ENCODE data around the gene DUSP1. TPM values are rescaled to one million over a fixed set of nuclear protein-coding genes. Genes with fewer than 3 reads are reported as not detected.

The DUSP1 gene
- total and polyA plus RNA-seq, 10 of the 15 experiments (the other 5 are each of a cell fraction or from before 2014, with no cell fraction given), result 1.4 to 6.2 (median 3.9) TPM

DNA sequence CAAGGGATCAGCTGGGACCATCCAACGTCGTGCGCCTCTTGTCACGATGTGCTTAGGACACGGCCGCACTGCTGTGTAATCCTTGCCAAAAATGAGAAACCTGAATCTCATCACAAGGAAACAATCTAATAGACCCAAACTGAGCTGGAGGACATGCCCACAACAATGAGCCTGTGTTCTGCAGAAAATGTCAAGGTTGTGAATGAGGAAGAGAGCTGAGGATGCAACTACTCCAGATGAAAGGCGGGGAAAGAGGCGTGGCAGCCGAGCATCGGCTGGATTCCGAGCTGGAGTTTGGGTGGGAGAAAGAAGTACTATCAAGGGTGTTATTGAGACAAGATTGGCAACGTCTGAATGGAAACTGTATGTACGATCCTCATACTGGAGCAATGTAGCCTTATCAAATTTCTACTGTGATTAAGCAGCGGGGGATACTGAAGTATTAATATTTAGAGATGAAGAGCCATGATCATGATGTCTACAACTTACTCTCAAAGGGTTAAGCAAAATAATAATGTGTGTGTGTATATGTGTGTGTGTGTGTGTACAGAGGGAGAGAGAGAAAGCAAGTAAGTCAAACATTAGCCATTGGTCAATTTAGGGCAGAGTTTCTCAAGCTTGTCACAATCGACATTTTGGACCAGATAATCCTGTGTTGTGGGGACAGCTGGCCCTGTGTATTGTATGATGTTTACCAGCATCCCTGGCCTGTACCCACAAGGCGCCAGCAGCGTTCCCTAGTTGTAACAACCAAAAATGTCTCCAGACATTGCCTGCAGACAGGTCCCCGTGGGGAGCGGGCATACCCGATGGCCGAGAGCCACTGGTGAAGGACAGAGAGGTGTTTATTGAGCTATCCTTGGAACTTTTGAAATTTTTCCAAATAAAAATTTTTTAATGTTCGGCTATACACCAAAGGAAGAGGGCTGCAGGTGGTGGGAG is 46.5 kb downstream of the DUSP1 start:
- in situ Hi-C loops (cut with MboI) (no loop called here), intact Hi-C loops (cut with micrococcal nuclease; ENCODE audit: unreplicated experiment) (no loop called here)
- Histone ChIP-seq H3K36me3 (ENCODE audit: control insufficient read depth in 2 of 2, insufficient read depth in 2 of 2, low read length in 1 of 2) (no peaks in the 10 kb centered on the region), H3K9ac (ENCODE audit: control insufficient read depth, insufficient read depth, low read length) (no peak overlapping the region), H2AFZ (ENCODE audit: control insufficient read depth, low read depth, low read length) (no peak overlapping the region), H3K27me3 (replicated peaks in 1 of 2; ENCODE audit: control insufficient read depth in 2 of 2, insufficient read depth in 2 of 2, low read length in 1 of 2) (no peaks in the 10 kb centered on the region; a peak in 1 of 4 replicates), H3K4me2 (ENCODE audit: control insufficient read depth, insufficient read depth) (no peak overlapping the region), H4K20me1 (ENCODE audit: control insufficient read depth, insufficient read depth) (no peaks in the 10 kb centered on the region), H3K9me3 (replicated peaks; ENCODE audit: control insufficient read depth, insufficient read depth, low read length) (no peaks in the 10 kb centered on the region), H3K4me3 (no peak overlapping the region), H3K4me1 (ENCODE audit: control insufficient read depth, insufficient read depth, low read length) (no peaks in the 10 kb centered on the region), H3K27ac (ENCODE audit: control insufficient read depth, insufficient read depth) (no peak overlapping the region), H3K79me2 (ENCODE audit: control insufficient read depth, insufficient read depth, low read length) (no peaks in the 10 kb centered on the region)
- CTCF ChIA-PET, result interaction anchor here (1.0 to 3.5 kb wide), 5 partner anchors 11 to 208 kb away, joined by 3 to 23 read pairs (median 4); no protein-coding TSS in a partner anchor
- ATAC-seq (no peak), FAIRE-seq (no peak), DNase-seq (ENCODE audit: low read depth, low spot score) (no peak)
- TF ChIP-seq, protein P1, sequence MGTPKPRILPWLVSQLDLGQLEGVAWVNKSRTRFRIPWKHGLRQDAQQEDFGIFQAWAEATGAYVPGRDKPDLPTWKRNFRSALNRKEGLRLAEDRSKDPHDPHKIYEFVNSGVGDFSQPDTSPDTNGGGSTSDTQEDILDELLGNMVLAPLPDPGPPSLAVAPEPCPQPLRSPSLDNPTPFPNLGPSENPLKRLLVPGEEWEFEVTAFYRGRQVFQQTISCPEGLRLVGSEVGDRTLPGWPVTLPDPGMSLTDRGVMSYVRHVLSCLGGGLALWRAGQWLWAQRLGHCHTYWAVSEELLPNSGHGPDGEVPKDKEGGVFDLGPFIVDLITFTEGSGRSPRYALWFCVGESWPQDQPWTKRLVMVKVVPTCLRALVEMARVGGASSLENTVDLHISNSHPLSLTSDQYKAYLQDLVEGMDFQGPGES (IDR thresholded peaks at IDR 0.05), result no peak
- TF ChIP-seq, protein P2, sequence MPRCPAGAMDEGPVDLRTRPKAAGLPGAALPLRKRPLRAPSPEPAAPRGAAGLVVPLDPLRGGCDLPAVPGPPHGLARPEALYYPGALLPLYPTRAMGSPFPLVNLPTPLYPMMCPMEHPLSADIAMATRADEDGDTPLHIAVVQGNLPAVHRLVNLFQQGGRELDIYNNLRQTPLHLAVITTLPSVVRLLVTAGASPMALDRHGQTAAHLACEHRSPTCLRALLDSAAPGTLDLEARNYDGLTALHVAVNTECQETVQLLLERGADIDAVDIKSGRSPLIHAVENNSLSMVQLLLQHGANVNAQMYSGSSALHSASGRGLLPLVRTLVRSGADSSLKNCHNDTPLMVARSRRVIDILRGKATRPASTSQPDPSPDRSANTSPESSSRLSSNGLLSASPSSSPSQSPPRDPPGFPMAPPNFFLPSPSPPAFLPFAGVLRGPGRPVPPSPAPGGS (IDR thresholded peaks at IDR 0.05; ENCODE audit: borderline replicate concordance, insufficient read depth, low read depth, low read length, poor library complexity, severe bottlenecking), result no peak
- TF ChIP-seq, protein P3, sequence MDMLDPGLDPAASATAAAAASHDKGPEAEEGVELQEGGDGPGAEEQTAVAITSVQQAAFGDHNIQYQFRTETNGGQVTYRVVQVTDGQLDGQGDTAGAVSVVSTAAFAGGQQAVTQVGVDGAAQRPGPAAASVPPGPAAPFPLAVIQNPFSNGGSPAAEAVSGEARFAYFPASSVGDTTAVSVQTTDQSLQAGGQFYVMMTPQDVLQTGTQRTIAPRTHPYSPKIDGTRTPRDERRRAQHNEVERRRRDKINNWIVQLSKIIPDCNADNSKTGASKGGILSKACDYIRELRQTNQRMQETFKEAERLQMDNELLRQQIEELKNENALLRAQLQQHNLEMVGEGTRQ (IDR thresholded peaks at IDR 0.05; ENCODE audit: borderline replicate concordance, low read depth, low read length), result no peak
- TF ChIP-seq TCF12 (IDR thresholded peaks at IDR 0.05; ENCODE audit: low read depth, low read length), result no peak
- TF ChIP-seq, protein P4, sequence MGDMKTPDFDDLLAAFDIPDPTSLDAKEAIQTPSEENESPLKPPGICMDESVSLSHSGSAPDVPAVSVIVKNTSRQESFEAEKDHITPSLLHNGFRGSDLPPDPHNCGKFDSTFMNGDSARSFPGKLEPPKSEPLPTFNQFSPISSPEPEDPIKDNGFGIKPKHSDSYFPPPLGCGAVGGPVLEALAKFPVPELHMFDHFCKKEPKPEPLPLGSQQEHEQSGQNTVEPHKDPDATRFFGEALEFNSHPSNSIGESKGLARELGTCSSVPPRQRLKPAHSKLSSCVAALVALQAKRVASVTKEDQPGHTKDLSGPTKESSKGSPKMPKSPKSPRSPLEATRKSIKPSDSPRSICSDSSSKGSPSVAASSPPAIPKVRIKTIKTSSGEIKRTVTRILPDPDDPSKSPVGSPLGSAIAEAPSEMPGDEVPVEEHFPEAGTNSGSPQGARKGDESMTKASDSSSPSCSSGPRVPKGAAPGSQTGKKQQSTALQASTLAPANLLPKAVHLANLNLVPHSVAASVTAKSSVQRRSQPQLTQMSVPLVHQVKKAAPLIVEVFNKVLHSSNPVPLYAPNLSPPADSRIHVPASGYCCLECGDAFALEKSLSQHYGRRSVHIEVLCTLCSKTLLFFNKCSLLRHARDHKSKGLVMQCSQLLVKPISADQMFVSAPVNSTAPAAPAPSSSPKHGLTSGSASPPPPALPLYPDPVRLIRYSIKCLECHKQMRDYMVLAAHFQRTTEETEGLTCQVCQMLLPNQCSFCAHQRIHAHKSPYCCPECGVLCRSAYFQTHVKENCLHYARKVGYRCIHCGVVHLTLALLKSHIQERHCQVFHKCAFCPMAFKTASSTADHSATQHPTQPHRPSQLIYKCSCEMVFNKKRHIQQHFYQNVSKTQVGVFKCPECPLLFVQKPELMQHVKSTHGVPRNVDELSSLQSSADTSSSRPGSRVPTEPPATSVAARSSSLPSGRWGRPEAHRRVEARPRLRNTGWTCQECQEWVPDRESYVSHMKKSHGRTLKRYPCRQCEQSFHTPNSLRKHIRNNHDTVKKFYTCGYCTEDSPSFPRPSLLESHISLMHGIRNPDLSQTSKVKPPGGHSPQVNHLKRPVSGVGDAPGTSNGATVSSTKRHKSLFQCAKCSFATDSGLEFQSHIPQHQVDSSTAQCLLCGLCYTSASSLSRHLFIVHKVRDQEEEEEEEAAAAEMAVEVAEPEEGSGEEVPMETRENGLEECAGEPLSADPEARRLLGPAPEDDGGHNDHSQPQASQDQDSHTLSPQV (IDR thresholded peaks at IDR 0.05), result no peak
- no TSS peak for BruUV-seq (replicated peaks)
- POLR2A ChIA-PET, result no interaction called here
- WGBS (ENCODE audit: insufficient coverage, insufficient replicate concordance, low lambda C conversion rate, missing lambda C conversion rate), result 62% methylated on average over 22 of the region's 22 CpGs
- RAD21 ChIA-PET (ENCODE audit: unreplicated experiment), result interaction anchor here (0.7 to 1.5 kb wide), 2 partner anchors 10 to 36 kb away, joined by 3 to 6 read pairs; no protein-coding TSS in a partner anchor
- SMC1A ChIA-PET (ENCODE audit: uncharacterized antibody, unreplicated experiment), result interaction anchor here (0.8 to 1.1 kb wide), 3 partner anchors 186 to 237 kb away, joined by 3 to 4 read pairs (median 3); no protein-coding TSS in a partner anchor

Measured in GM12878 (cell line).